HG02973 (cell line): Measurements from ENCODE around the gene PCYT1A.

Experiments used
- ATAC-seq: cut with Tn5 transposase; IDR thresholded peaks from one replicate; pipeline ENCODE4 v1.9.1; 2021; ENCODE audit warnings: moderate library complexity; ENCODE audit not compliant: unreplicated experiment

PCYT1A gene

DNA sequence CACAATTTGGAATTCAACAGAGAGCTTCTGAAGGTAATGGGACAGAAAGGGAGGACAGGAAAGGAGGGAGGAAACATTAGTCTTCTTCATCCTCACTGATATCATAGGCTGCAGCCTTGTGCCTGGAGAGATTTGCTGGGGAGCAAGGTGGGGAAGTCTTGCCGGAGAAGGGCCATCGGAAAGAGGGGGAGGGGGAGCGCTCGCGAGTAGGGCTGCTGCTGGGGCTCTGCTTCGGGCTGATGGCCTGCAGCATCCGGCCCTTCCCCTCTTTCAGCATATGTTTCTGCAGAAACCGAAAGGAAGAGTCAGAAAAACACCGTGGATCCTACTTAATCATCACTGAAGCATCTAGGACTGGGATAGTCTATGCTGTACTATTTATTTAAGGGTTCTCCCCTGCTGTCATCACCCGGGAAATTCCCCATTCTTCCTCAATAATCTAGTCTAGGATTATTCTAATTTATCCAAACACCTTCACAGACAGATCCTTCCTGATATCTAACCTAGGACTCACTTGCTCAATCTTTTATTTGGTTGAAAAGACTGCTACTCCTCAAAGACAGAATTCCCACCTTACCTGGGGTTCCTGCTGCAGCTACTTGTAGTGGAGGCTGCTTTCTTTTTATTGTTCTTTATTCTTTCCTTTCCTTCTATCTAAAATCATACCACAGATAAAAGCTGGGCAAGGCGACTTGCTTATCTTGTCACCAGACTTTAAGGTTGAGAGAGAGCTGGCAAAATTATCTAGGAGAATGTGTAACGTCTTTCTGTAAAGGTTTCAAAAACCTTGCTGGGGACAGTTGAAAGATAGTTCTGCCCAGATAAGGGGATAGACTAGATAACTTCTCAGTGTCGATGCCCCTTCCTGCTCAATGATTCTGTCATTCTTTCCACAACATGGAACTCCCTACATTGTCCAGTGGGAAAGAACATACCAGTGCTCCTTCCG is 48.6 kb downstream of the PCYT1A start:
- no peak for ATAC-seq

DNA sequence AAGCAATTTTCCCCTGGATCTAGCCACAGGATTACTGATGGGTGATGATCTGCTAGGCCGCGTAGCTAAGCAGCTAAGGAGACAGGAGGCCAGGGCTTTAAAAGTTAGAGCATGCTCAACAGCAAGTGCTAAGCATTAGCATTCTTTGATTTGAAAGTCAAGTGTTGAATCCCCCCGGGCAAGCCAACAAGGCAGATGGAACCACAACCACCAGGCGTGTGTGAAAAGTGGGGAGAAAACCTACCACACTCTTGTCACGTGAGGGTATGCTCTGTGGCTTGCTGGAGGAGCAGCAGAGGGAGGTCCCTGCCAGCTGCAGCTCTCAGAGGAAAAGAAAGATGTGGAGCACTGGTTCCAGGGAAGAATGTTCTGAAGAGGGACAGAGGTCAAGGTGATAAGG is 50.3 kb downstream of the PCYT1A start:
- no peak for ATAC-seq

DNA sequence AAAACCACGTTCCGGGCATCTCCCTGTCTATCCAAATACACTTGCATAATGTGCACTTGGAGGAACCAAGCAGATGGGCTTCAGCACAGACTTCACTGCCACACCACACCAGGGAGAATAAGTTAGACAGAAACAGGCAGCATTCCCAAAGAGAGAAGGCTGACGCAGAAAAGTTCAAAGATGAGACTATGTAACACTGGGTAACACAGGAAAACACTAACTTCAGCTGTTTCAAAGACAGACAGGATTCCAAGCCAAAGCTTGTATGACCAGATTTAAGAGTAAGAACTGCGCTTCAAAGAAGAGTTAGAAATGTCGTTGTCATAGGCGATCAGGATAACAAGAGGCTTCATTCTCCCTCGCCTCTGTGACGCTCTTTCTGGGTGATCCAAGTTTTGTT is 51.3 kb downstream of the PCYT1A start:
- no peak for ATAC-seq

DNA sequence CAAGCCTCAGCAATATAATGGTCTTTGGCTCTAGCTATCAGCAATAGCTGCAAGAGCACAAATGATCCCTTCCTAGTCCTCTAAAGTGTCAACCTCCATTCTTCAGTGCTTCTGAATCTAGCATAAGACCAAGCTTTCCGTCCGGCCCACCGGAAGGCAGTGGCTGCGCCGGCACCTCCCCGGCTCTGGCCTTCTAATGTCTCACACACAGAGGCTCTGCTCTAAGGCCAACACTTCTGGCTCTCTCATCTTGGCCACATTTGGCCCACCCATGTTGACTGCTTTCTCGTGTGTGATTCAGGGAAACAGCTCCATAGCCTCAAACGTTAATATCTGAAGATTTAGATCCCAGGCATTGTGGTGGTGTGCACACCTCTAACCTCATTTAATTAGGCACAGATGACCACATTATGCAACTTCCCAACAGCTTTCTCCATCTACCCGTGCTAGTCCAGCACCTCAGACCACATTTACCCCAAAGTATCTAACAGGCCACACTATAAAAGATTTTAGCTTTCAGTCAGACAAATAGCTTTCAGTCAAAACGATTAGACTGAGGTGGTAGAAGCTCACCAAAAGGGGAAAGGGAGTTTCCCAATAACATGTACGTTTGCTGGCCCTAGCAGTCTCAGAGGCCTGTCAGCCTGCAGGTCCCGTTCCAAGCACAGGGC is 51.9 kb downstream of the PCYT1A start:
- ATAC-seq = no peak

DNA sequence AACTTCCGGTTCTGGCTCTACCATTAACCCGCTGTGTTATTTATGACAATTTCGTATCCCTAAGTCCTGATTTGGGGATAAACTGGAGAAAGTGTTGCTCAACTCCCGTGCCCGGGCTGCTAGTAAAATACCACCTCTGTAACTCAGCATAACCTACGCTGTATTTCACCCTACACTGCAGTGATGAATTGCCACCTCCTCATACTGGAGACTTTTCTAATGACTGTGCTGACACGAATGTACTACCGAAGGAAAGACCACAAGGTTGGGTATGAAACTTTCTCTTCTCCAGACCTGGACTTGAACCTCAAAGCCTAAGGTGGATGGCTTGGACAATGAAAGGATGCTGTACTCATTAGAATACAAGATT is 54.7 kb downstream of the PCYT1A start:
- ATAC-seq = no peak

DNA sequence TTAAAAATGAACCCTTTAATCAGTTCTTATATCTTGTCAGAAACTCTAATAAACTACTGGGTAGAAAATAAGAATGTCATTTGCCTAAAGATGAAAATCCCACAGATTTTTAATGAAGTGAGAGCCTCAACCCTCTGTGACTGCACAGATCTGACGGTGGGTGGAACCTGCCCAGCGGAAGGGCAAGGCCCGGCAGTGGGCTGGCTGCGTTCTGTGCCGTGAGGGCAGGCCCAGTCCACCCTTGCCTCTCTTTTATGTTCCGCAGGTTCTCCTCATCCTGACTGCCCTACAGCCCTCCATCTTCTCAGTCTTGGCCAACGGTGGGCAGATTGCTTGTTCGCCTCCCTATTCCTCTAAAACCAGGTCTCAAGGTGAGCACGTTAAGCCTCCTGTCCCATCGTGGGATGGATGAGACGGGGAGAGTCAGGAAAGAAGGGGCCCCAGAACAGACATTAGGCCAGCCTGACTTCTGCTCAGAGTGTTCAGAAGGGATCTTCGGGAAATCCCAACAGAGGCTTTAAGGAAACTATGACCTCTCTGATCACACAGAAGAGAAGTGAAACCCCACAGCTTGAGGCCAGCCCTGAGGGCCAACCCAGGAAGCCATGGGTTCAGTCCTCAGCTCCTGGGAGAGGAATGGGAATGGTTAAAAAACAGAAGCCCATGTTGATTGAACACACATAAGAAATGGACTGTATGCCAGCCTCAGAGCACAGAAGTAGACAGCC is 55.2 kb downstream of the PCYT1A start:
- peak; percentile 75 for ATAC-seq

DNA sequence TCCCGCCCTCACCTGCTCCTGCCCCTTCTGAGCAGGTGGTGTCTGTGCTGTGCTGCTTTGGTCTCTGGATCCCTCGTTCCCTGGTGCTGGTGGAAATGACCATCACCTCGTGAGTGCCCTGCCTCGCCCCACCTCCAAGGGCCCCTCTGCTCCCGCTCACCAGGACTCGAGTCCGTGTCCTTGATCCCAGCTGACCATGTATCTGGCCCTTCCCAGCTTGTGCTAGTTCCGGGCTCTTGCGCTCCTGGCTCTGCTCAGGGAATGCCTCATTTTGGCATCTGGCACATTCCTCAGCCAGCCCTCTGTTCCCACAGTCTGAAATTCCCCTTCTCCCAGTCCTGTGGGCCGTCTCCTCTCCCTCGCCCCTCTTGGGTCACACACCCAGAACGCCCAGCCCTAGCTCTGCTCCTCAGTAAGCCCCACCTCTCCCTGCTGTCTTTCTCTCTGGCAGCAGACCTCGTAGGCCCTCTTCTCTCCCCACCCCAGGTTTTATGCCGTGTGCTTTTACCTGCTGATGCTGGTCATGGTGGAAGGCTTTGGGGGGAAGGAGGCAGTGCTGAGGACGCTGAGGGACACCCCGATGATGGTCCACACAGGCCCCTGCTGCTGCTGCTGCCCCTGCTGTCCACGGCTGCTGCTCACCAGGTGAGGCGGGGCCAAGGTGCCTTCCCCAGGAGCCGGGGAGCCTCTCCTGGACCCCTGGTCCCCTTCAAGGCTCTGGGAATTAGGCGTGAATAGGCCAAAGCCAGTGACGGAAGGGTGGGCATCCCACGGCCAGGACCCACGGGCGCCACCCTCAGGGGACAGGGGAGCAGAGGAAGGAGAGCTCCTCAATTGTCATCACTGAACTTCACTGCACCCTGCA is 59.7 kb downstream of the PCYT1A start:
- ATAC-seq = no peak

DNA sequence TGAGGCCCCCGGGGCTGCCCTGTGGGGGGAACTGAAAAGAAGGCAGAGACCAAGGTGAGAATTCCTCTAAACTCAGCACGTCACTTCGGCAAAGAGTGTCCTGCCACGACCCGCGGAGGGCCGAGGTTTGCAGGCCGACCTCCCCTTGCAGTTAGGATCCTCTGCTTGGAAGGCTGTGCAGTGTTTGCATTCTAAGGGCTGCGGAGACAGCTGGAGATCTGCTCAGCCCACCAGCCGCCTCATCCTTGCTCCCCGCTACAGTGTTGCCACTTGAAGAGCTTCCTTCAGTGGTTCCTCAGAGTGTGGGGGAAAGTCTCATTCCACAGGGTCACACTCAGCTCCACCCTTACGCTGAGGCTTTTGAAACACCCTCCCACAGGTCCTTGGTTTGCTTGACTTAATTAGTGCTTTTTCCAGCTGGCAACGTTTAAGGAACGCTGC is 60.4 kb downstream of the PCYT1A start:
- no peak for ATAC-seq

DNA sequence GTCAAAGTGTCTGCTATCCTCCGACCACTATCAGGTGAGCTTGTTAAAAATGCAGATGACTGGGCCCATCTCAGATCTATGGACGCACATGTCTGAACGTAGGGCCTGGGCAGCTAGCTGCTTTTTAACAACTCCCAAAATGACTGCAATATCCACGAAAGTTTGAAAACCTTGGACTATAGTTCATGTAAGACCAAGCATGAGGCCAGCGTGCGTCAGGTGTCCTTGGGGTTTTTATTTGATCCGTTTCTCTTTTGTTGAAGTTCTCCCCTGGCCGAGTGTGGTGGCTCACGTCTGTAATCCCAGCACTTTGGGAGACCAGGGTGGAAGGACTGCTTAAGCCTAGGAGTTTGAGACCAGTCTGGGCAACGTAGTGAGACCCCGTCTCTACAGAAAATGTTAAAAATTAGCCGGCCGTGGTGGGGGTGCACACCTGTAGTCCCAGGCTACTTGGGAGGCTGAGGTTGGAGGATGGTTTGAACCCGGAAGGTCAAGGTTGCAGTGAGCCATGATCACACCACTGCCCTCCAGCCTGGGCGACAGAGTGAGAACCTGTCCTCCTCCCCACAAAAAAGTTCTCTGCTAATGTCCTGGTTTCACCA is 61.7 kb downstream of the PCYT1A start:
- no peak for ATAC-seq

DNA sequence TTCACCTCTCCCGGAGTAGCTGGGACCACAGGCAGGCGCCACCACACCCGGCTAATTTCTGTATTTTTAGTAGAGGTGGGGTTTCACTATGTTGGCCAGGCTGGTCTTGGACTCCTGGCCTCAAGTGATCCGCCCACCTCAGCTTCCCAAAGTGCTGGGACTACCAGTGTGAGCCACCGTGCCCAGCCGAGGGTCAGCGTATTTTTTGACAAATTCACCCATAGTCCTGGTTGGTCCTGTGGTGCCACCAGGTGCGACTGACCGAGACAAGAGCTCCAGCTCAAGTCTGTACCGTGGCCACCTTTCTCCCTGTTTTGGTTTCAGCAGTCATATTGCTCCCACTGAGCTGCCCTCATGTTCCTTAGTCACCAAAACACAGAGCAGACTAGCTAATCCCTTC is 62.4 kb downstream of the PCYT1A start:
- ATAC-seq = no peak

DNA sequence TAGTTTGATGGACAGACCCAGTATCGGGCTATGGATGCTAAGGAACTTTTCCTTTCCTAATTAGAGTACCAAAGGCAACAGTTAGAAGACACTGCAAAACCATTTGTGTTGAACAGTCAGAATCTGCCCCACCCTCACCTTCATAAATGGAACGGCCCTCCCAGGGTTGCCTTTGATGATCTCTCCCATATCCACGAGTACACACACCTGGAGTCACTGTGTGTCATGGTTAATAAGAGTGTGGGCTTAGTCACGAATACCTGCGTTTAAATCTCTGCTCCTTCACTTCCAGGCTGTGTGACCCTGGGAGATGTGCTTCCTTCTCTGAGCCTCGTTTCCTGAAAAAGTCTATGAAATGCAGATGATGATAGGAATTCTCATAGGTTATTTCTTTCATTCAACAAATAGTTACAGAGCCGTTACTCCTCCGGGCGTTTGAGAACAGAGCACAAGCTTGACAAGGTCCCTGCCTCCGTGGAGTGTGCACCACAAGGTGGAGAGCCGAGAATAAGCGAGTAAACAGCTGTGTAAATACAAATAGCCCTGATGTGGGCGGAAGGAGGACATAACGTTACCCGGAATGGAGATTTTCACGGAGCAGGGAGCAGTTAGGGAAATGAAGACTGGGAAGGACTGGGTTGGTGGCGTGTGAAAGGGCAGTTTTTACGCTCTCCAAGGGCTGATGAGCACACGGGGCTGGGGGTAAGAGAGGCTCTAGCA is 64.5 kb downstream of the PCYT1A start:
- no peak for ATAC-seq

DNA sequence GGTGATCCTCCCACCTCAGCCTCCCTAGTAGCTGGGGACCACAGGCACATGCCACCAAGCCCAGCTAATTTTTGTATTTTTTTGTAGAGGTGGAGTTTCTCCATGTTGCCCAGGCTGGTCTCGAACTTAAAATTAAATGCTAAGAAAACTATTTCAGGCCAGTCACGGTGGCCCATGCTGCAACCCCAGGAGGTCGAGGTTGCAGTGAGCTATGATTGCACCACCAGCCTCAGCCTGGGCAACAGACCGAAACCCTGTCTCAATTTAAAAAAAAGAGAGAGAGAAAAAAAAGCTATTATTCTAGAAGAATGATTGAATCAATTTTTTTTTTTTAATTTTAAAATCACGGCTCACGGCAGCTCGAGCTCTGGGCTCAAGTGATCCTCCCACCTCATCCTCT is 66.5 kb downstream of the PCYT1A start:
- ATAC-seq = no peak

DNA sequence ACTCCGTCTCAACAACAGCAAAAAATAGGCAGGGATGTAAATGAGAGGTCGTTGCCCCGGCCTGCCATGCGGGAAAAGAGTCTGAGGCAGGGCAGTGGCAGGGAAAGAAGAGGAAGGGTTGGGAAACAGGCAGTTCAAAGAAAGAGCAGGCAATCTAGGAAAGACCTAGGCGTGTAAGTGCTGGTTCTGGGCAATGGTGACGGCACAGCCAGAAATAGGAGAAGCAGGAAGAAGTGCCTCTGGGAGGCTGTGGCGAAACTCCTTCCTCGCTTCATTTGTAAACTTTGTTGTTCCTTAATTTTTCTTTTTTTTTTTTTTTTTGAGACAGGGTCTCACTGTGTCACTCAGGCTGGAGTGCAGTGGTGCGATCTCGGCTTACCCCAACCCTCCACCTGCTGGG is 66.9 kb downstream of the PCYT1A start:
- ATAC-seq = no peak

DNA sequence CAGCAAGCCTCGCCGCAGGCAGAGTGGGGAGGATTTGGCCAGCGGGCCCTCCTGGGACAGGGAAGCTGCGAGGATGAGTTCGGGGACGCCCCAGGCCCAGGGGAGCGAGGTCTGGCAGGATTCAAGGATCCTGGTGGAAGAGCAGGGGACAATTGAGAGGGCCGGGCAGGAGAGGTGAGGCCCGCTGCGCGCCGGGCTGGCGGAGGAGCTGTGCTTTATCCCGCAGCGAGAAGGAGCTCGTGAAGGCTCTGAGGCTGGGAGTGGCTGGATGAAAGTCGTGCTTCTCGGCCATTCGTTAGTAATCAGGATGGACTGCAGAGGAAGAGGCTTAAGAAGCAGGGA is 67.6 kb downstream of the PCYT1A start:
- no peak for ATAC-seq

DNA sequence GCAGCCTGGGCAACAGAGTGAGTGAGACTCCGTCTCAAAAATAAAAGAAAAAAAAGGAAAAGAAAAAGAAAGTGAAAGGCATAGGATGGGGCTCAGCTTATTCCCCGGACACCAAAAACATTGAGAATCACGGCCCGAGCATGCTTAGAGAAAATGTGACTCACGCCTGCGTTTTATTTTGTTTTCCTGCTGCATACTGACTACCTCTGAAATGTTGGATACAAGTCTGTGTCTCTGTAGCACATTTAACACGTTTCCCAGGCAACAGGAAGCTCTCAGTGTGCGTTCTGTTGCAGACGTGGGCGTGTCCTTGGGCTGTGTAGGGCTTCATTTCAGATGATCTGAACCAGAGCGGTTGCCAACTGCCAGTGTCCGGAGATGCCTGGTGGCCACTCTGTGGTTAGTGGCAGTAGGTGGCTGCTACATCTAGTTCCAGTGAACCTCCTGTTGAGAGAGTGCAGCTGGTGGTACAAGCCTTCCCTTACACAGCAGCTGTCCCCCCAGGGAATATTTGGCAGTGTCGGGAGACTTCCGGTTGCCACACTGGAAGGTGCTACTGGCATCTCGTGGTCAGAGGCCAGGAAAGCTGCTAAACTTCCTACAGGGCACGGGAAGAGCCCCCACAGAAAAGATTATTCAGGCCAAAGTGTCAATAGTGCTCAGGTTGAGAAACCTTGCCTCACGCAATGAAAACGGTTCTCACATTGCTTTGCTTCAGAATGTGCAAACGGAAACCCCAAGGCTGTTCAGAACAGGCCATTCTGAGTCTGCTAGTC is 68.1 kb downstream of the PCYT1A start:
- peak; percentile 74 for ATAC-seq

DNA sequence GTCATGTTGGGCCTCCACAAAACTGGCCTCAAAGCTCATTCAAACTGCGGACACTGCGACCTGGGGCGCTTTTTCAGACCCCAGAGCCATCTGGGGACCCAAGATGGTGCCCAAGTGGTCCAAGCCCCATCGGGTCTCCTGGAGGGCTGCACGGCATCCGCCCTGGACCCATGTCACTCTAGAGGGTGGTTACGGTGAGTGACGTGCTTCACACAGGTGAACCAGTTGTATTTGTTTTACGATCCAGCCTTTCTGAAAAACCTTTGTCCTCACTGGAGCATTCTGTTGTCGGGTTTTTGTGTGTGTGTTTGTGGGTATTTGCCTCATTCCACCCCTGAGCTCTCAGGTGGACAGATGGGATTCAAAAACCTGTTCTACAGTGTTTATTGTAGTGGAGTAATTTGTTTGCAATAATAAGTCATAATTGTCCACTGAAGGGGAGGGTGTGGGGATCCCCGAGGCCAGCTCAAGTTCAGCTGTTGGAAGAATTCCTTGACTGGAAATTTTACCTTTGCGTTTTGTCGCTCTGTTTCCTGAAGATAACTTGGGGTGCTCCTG is 69.3 kb downstream of the PCYT1A start:
- ATAC-seq = no peak

DNA sequence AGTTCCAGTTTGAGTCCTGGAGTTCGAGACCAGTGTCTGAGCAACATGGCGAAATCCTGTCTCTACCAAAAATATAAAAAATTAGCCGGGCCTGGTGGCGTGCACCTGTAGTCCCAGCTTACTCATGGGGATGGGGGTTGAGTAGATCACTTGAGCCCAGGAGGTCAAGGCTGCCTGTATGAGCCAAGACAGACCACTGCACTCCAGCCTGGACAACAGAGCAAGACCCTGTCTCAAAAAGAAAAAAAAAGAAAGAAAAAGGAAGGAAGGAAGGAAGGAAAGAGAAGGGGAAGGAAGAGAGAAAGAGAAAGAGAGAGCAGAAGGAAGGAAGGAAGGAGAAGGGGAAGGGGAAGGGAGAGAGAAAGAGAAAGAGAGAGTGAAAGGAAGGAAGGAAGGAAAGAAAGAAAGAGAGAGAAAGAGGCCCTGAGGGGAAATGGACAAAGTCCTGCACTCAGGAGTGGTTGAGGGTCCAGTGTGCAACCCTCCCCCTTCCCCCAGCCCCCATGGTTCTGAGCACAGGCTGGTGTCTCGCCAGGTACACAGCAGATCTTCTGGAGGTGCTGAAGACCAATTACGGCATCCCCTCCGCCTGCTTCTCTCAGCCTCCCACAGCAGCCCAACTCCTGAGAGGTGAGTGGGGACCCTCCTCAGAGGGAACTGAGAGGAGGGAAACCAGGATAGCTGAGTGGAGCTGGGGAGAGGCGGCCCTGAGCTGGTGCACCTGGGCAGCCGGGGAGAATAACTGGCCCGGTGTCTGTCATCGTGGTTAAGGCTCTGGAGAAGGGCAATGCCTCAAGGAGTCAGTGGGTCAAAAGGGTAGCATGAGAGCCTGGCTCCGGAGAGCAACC is 70.0 kb downstream of the PCYT1A start:
- ATAC-seq = no peak

DNA sequence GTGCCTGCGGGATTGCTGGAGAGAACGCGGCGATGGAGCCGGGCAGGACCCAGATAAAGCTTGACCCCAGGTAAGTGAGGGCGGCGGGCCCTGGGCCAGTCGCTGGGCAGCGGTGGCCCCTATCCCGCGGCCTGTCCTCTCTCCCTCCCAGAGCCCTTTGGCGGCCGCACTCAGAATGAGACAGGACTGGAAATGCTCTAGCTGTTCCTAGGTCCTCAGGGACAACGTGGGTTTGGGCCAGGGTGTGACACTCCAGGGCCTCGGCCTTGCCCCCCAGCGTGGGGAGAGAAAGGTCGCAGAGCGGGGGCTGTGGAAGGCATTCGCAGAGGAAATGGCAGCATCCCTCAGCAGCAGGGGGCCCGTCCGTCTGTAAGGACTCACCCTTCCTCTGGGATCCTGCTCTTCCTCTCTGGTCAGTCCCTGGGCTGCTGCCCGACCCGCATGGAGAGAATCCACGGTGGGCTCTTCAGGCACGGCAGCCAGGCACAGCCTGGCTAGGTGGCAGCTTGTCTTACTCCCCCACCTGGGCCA is 70.8 kb downstream of the PCYT1A start:
- ATAC-seq = no peak
